ENCODE measurements around the gene RAB7A.

GRCh38 chr3:128851601-128852000, 125.6 kb downstream of the RAB7A start:
- TF ChIP-seq, protein P1, sequence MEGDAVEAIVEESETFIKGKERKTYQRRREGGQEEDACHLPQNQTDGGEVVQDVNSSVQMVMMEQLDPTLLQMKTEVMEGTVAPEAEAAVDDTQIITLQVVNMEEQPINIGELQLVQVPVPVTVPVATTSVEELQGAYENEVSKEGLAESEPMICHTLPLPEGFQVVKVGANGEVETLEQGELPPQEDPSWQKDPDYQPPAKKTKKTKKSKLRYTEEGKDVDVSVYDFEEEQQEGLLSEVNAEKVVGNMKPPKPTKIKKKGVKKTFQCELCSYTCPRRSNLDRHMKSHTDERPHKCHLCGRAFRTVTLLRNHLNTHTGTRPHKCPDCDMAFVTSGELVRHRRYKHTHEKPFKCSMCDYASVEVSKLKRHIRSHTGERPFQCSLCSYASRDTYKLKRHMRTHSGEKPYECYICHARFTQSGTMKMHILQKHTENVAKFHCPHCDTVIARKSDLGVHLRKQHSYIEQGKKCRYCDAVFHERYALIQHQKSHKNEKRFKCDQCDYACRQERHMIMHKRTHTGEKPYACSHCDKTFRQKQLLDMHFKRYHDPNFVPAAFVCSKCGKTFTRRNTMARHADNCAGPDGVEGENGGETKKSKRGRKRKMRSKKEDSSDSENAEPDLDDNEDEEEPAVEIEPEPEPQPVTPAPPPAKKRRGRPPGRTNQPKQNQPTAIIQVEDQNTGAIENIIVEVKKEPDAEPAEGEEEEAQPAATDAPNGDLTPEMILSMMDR (optimal IDR thresholded peaks at IDR 0.05 in 1 of 3, IDR thresholded peaks at IDR 0.05 in 1 of 3, conservative IDR thresholded peaks at IDR 0.05 in 1 of 3; ENCODE audit: extremely low read depth in 1 of 3, insufficient read depth in 2 of 3, low read length in 3 of 3) = no peak
- no peak for TF ChIP-seq EZH2 (IDR thresholded peaks at IDR 0.05; ENCODE audit: low read length)
